Endothelial cell of umbilical vein (primary cell): ENCODE data around the gene INSL4.

Experiments
- CTCF ChIP-seq, 2 donors: IDR thresholded peaks; 1 replicate in 1 of 2; 2 replicates in 1 of 2; pipeline ENCODE4 v1.5.1; 2011; ENCODE audit warnings: low read length in 2 of 2, mild to moderate bottlenecking in 2 of 2, moderate library complexity in 2 of 2, control low read depth in 1 of 2, inconsistent platforms in 1 of 2, low read depth in 1 of 2; ENCODE audit not compliant: insufficient read depth in 1 of 2; ENCODE audit errors: extremely low read depth in 1 of 2
- EZH2 ChIP-seq: IDR thresholded peaks from 2 replicates; pipeline ENCODE4 v1.6.1; 2012; ENCODE audit warnings: borderline replicate concordance, low read depth, mild to moderate bottlenecking, moderate library complexity, low read length, inconsistent platforms; ENCODE audit not compliant: severe bottlenecking
- MAX ChIP-seq: IDR thresholded peaks from 2 replicates; pipeline ENCODE4 v1.6.1; 2011; ENCODE audit not compliant: insufficient read depth, insufficient read length
- MYC ChIP-seq: IDR thresholded peaks from one replicate; pipeline ENCODE4 v1.6.1; 2011; ENCODE audit warnings: mild to moderate bottlenecking, low read depth, low read length
- POLR2A ChIP-seq: IDR thresholded peaks from 2 replicates; pipeline ENCODE4 v1.6.1; 2012; ENCODE audit warnings: low read depth, mild to moderate bottlenecking, control low read depth, low read length
- POLR2AphosphoS5 ChIP-seq: IDR thresholded peaks from 2 replicates; pipeline ENCODE4 v1.6.1; 2012; ENCODE audit warnings: low read depth, mild to moderate bottlenecking, control low read depth, low read length, moderate library complexity; ENCODE audit not compliant: insufficient read depth

- TF ChIP-seq CTCF (IDR thresholded peaks at IDR 0.05; ENCODE audit: extremely low read depth in 1 of 2, insufficient read depth in 1 of 2, low read depth in 1 of 2, low read length in 2 of 2) (no peak), MAX (no peak), POLR2A (no peak), MYC (no peak), POLR2AphosphoS5 (no peak), EZH2 (no peak)
Observed at GRCh38 chr9:5184776-5185175, 46.4 kb upstream of the INSL4 start.
